HCT116 (cell line): ENCODE measurements around the gene ZNF747. TPM values are rescaled to one million over a fixed set of nuclear protein-coding genes. Genes with fewer than 3 reads are reported as not detected.

Experiments
- ATAC-seq: fragments of 200-7000 bp; cut with Tn5 transposase; 2 replicates; pipeline ENCODE4 v1.9.1; 2020; ENCODE audit warnings: mild to moderate bottlenecking, moderate library complexity
- BruUV-seq: library from RNA; stranded (reverse); fragments of 400-500 nt; replicated peaks from 2 replicates; lab custom pipeline; 2021; lab: Mats Ljungman, UMichigan
- CTCF ChIA-PET: fragments of 300-600 bp; sonication (Branson Sonifier 250); formaldehyde crosslinking; loops from one replicate; lab custom pipeline; 2021; ENCODE audit warnings: antibody characterized with exemption; lab: Charles Lee
- POLR2A ChIA-PET: fragments of 300-600, 350-600 bp; sonication (Branson Sonifier 250); formaldehyde crosslinking; loops from one replicate; lab custom pipeline; 2021; ENCODE audit warnings: antibody characterized with exemption; lab: Charles Lee
- RAD21 ChIA-PET, 2 experiments: fragments of 300-600 bp; sonication (Branson Sonifier 250); formaldehyde crosslinking; loops; one replicate each; lab custom pipeline; 2023; ENCODE audit warnings: low total read pairs in 2 of 2; ENCODE audit not compliant: uncharacterized antibody in 2 of 2, unreplicated experiment in 2 of 2, low non-redundant PET in 1 of 2; lab: Charles Lee
- DNase-seq: peaks from one replicate; pipeline ENCODE4 v3.0.0-alpha.2; 2010; ENCODE audit warnings: low read depth, low spot score
- H2AFZ ChIP-seq: fragments of 200-600 bp; shearing (Covaris generic), sonication (generic); 2 replicates; pipeline ENCODE4 v1.6.1; 2017; ENCODE audit warnings: low read depth, mixed run types, mixed read lengths, antibody characterized with exemption, low read length; ENCODE audit not compliant: poor library complexity, severe bottlenecking
- H3K27ac ChIP-seq: 2 replicates; pipeline ENCODE4 v1.5.1; 2012; ENCODE audit warnings: low read depth, low read length
- H3K27me3 ChIP-seq: fragments of 200-600 bp; sonication (generic); 2 replicates; pipeline ENCODE4 v1.6.1; 2016; ENCODE audit warnings: mixed run types, low read length, mixed read lengths; ENCODE audit not compliant: insufficient read depth
- H3K36me3 ChIP-seq, 2 experiments: fragments of 200-500 bp in 1 of 2; fragments of 200-600 bp in 1 of 2; sonication (Bioruptor generic) in 1 of 2; sonication (generic) in 1 of 2; 2 replicates each; pipeline versions ENCODE4 v1.5.1 to v1.6.1; 2014 to 2016; ENCODE audit warnings: low read length in 2 of 2, inconsistent platforms in 1 of 2, mixed read lengths in 1 of 2, mixed run types in 1 of 2; ENCODE audit not compliant: insufficient read depth in 2 of 2, control insufficient read depth in 1 of 2
- H3K4me1 ChIP-seq, 2 experiments: fragments of 200-600 bp in 1 of 2; sonication (generic) in 1 of 2; 2 replicates each; pipeline versions ENCODE4 v1.5.1 to v1.6.1; 2012 to 2017; ENCODE audit warnings: low read length in 2 of 2, inconsistent platforms in 1 of 2, mild to moderate bottlenecking in 1 of 2, mixed read lengths in 1 of 2, mixed run types in 1 of 2, moderate library complexity in 1 of 2; ENCODE audit not compliant: insufficient read depth in 2 of 2, control insufficient read depth in 1 of 2
- H3K4me2 ChIP-seq: fragments of 200-600 bp; sonication (generic); 2 replicates; pipeline ENCODE4 v1.6.1; 2017; ENCODE audit warnings: mixed run types, low read length, mixed read lengths
- H3K4me3 ChIP-seq, 2 experiments: fragments of 200-600 bp in 1 of 2; sonication (generic) in 1 of 2; replicated peaks in 1 of 2; 2 replicates each; pipeline ENCODE4 v1.5.1; 2011 to 2016; ENCODE audit warnings: low read length in 2 of 2, control low read depth in 1 of 2, low read depth in 1 of 2, mild to moderate bottlenecking in 1 of 2, mixed read lengths in 1 of 2, mixed run types in 1 of 2
- H3K79me2 ChIP-seq: fragments of 200-600 bp; sonication (generic); 2 replicates; pipeline ENCODE4 v1.6.1; 2017; ENCODE audit warnings: mild to moderate bottlenecking, mixed run types, low read length, moderate library complexity, mixed read lengths; ENCODE audit not compliant: insufficient read depth
- H3K9ac ChIP-seq: fragments of 200-600 bp; sonication (generic); 2 replicates; pipeline ENCODE4 v1.6.1; 2016; ENCODE audit warnings: low read length, mixed read lengths
- H3K9me2 ChIP-seq: fragments of 200-600 bp; sonication (generic), shearing (Covaris generic); 2 replicates; pipeline ENCODE4 v1.6.1; 2017; ENCODE audit warnings: mixed run types, mild to moderate bottlenecking, moderate library complexity; ENCODE audit not compliant: insufficient read depth
- H3K9me3 ChIP-seq, 2 experiments: fragments of 200-500 bp in 1 of 2; fragments of 200-600 bp in 1 of 2; sonication (Bioruptor generic) in 1 of 2; sonication (generic) in 1 of 2; 2 replicates each; pipeline ENCODE4 v1.6.1; 2014 to 2017; ENCODE audit warnings: low read length in 2 of 2, mixed read lengths in 2 of 2, inconsistent platforms in 1 of 2, low read depth in 1 of 2, mild to moderate bottlenecking in 1 of 2, mixed run types in 1 of 2, moderate library complexity in 1 of 2; ENCODE audit not compliant: control insufficient read depth in 1 of 2, insufficient read depth in 1 of 2
- H4K20me1 ChIP-seq: fragments of 200-600 bp; sonication (generic), shearing (Covaris generic); 2 replicates; pipeline ENCODE4 v1.6.1; 2017; ENCODE audit warnings: mixed run types, mild to moderate bottlenecking, moderate library complexity; ENCODE audit not compliant: insufficient read depth
- ATF3 ChIP-seq: IDR thresholded peaks from 2 replicates; pipeline ENCODE4 v1.6.1; 2012
- CBX3 ChIP-seq: IDR thresholded peaks from 2 replicates; pipeline ENCODE4 v1.6.1; 2012; ENCODE audit warnings: low read depth
- CEBPB ChIP-seq: IDR thresholded peaks from 2 replicates; pipeline ENCODE4 v1.6.1; 2012; ENCODE audit warnings: low read depth
- EGR1 ChIP-seq: IDR thresholded peaks from 2 replicates; pipeline ENCODE4 v1.6.1; 2012; ENCODE audit warnings: low read depth
- ELF1 ChIP-seq: IDR thresholded peaks from 2 replicates; pipeline ENCODE4 v1.6.1; 2012; ENCODE audit warnings: low read depth, borderline replicate concordance
- EZH2phosphoT487 ChIP-seq: fragments of 200-600 bp; IDR thresholded peaks from 2 replicates; pipeline ENCODE4 v1.6.1; 2018; ENCODE audit warnings: antibody characterized with exemption, borderline replicate concordance
- FOSL1 ChIP-seq: IDR thresholded peaks from 2 replicates; pipeline ENCODE4 v1.6.1; 2012; ENCODE audit warnings: low read depth
- JUND ChIP-seq: IDR thresholded peaks from 2 replicates; pipeline ENCODE4 v1.6.1; 2012
- POLR2A ChIP-seq: IDR thresholded peaks from 2 replicates; pipeline ENCODE4 v1.7.0; 2011; ENCODE audit warnings: borderline replicate concordance; ENCODE audit not compliant: insufficient read depth, insufficient read length; ENCODE audit errors: extremely low read depth
- POLR2AphosphoS5 ChIP-seq: IDR thresholded peaks from 2 replicates; pipeline ENCODE4 v1.6.1; 2011; ENCODE audit warnings: mild to moderate bottlenecking, low read depth, low read length, moderate library complexity
- REST ChIP-seq: IDR thresholded peaks from 2 replicates; pipeline ENCODE4 v1.6.1; 2012; ENCODE audit warnings: low read depth
- SP1 ChIP-seq: IDR thresholded peaks from 2 replicates; pipeline ENCODE4 v1.6.1; 2012; ENCODE audit warnings: low read depth
- SRF ChIP-seq: IDR thresholded peaks from 2 replicates; pipeline ENCODE4 v1.6.1; 2012; ENCODE audit warnings: low read depth
- YY1 ChIP-seq: IDR thresholded peaks from 2 replicates; pipeline ENCODE4 v1.6.1; 2011; ENCODE audit warnings: low read length, low read depth, moderate library complexity, mild to moderate bottlenecking; ENCODE audit not compliant: insufficient replicate concordance; ENCODE audit errors: extremely low read depth
- ZBTB33 ChIP-seq: IDR thresholded peaks from 2 replicates; pipeline ENCODE4 v1.6.1; 2011; ENCODE audit warnings: mild to moderate bottlenecking, low read length, moderate library complexity; ENCODE audit not compliant: insufficient replicate concordance; ENCODE audit errors: extremely low read depth
- ZFX ChIP-seq: fragments of 450-650 bp; IDR thresholded peaks from 2 replicates; pipeline ENCODE4 v1.6.1; 2017
- ZNF274 ChIP-seq: fragments of 200-500 bp; sonication (Bioruptor generic); IDR thresholded peaks from 2 replicates; pipeline ENCODE4 v1.6.1; 2014; ENCODE audit warnings: mild to moderate bottlenecking, low read depth, low read length, inconsistent platforms
- intact Hi-C: fragments of 100-400 bp; cut with micrococcal nuclease; formaldehyde crosslinking; loops from 2 replicates; pipeline ENCODE4 v1.10.0; 2022
- total RNA-seq: library from RNA; stranded (reverse); gene quantifications from one replicate; pipeline ENCODE4 v1.2.1, GENCODE V29; 2021; ENCODE audit not compliant: unreplicated experiment

The ZNF747 gene
- total RNA-seq, 1 experiment from 2014 or later = 2.1 TPM

- Histone ChIP-seq H3K27ac (no peak overlapping the region), H3K36me3 (peaks cover 4% of the 10 kb centered on the region in 2 experiments; a peak in 2 of 4 replicates), H3K4me2 (no peak overlapping the region), H3K27me3 (no peaks in the 10 kb centered on the region), H3K9me2 (no peaks in the 10 kb centered on the region), H3K4me3 (no peak overlapping the region), H3K9me3 (no peaks in the 10 kb centered on the region), H3K79me2 (peaks cover 14% of the 10 kb centered on the region; the same call in 1 of the 2 replicates), H3K9ac (no peak overlapping the region), H4K20me1 (no peaks in the 10 kb centered on the region), H3K4me1 (peaks cover 10 to 22% of the 10 kb centered on the region in 2 experiments), H2AFZ (no peak overlapping the region)
- DNase-seq (no peak), ATAC-seq (no peak)
- ChIA-PET CTCF (no interaction called here), RAD21 (no interaction called here), POLR2A (no interaction called here)
- intact Hi-C loops = no loop called here
- TF ChIP-seq REST = no peak
- TF ChIP-seq EGR1 = no peak
- no peak for TF ChIP-seq CBX3
- TF ChIP-seq JUND = no peak
- no peak for TF ChIP-seq ELF1
- no peak for TF ChIP-seq ZNF274
- no peak for TF ChIP-seq FOSL1
- TF ChIP-seq SP1 = no peak
- no peak for TF ChIP-seq EZH2phosphoT487
- TF ChIP-seq POLR2A = no peak
- TF ChIP-seq YY1 = no peak
- TF ChIP-seq ATF3 = no peak
- TF ChIP-seq ZBTB33 = no peak
- no peak for TF ChIP-seq POLR2AphosphoS5
- TF ChIP-seq ZFX = no peak
- no peak for TF ChIP-seq CEBPB
- no peak for TF ChIP-seq SRF
- no TSS peak for BruUV-seq
Measured at GRCh38 chr16:30554557-30555314, 20.1 kb upstream of the ZNF747 start.
